ENCODE data around the gene NECTIN2. TPM values are rescaled to one million over a fixed set of nuclear protein-coding genes. Genes with fewer than 3 reads are reported as not detected.

Gene NECTIN2
- total RNA-seq, 6 experiments from 2014 or later, result 63.5 to 127 (median 87.4) TPM

- intact Hi-C loops (cut with DNase I), result no loop called here
Measured at GRCh38 chr19:44820648-44821609, 25.2 kb upstream of the NECTIN2 start.

GRCh38 chr19:44822177-44822576 lies 23.9 kb upstream of the NECTIN2 start:
- Histone ChIP-seq H3K4me1 (peaks cover 0 to 9% (median 4%) of the 10 kb centered on the region in 4 donors), H3K36me3 (no peaks in the 10 kb centered on the region), H3K9me3 (no peaks in the 10 kb centered on the region), H3K27me3 (no peaks in the 10 kb centered on the region), H3K4me3 (no peak overlapping the region), H3K27ac (no peak overlapping the region)
- no peak for TF ChIP-seq POLR2A (IDR thresholded peaks at IDR 0.05)
- TF ChIP-seq, protein P1, sequence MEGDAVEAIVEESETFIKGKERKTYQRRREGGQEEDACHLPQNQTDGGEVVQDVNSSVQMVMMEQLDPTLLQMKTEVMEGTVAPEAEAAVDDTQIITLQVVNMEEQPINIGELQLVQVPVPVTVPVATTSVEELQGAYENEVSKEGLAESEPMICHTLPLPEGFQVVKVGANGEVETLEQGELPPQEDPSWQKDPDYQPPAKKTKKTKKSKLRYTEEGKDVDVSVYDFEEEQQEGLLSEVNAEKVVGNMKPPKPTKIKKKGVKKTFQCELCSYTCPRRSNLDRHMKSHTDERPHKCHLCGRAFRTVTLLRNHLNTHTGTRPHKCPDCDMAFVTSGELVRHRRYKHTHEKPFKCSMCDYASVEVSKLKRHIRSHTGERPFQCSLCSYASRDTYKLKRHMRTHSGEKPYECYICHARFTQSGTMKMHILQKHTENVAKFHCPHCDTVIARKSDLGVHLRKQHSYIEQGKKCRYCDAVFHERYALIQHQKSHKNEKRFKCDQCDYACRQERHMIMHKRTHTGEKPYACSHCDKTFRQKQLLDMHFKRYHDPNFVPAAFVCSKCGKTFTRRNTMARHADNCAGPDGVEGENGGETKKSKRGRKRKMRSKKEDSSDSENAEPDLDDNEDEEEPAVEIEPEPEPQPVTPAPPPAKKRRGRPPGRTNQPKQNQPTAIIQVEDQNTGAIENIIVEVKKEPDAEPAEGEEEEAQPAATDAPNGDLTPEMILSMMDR (IDR thresholded peaks at IDR 0.05), result no peak
- intact Hi-C loops (cut with DNase I), result no loop called here
- WGBS (ENCODE audit: insufficient coverage, low coverage, low lambda C conversion rate, missing lambda C conversion rate), result 57% methylated on average over 4 of the region's 11 CpGs
- ATAC-seq, result no peak
- DNase-seq, result no peak

More at GRCh38 chr19:44820648-44821609, 25.2 kb upstream of the NECTIN2 start:
- no peak for TF ChIP-seq POLR2A (IDR thresholded peaks at IDR 0.05)
- TF ChIP-seq, protein P1 (IDR thresholded peaks at IDR 0.05), result no peak
- H3K27ac ChIP-seq, result no peak overlapping the region
- ATAC-seq (peak; percentile 57 to 76 (median 64)), DNase-seq (peak in 1 of 3 donors; percentile 63)
- no peak overlapping the region for H3K4me3 ChIP-seq
- no peaks in the 10 kb centered on the region for H3K27me3 ChIP-seq
- H3K4me1 ChIP-seq, result peaks cover 0 to 9% (median 4%) of the 10 kb centered on the region in 4 donors
- H3K36me3 ChIP-seq, result no peaks in the 10 kb centered on the region
- H3K9me3 ChIP-seq, result no peaks in the 10 kb centered on the region
- WGBS (ENCODE audit: insufficient coverage, low coverage, low lambda C conversion rate, missing lambda C conversion rate), result 72% methylated on average over 18 of the region's 35 CpGs

DNA sequence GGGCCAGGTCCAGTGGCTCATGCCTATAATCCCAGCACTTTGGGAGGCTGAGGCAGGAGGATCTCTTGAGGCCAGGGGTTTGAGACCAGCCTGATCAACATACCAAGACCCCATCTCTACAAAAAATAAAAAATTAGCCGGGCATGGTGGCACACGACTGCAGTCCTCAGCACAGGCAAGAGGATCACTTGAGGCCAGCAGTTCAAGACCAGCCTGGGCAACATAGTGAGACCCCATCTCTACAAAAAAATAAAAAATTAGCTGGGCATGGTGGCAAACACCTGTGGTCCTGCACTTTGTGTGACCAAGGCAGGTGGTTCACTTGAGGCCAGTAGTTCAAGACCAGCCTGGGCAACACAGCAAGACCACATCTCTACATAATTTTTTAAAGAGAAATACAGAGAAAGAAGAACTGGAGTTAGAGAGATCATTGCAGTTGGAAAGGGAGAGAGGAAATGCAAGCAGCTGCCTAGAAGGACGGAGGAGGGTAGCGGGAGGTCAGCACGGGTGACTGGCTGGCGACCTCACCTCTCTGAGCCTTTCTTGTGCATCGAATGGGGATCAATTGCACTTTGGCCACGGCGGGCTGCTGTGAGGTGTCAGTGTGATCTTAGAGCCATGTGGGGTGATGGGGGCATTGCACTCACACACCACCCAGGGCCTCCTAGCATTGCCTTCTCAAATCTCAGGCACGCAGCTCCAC lies 23.3 kb upstream of the NECTIN2 start:
- no peaks in the 10 kb centered on the region for H3K27me3 ChIP-seq
- DNase-seq, result no peak
- no peaks in the 10 kb centered on the region for H3K36me3 ChIP-seq
- no peaks in the 10 kb centered on the region for H3K9me3 ChIP-seq
- intact Hi-C loops (cut with DNase I), result no loop called here
- no peak for TF ChIP-seq POLR2A (IDR thresholded peaks at IDR 0.05)
- TF ChIP-seq, protein P1 (IDR thresholded peaks at IDR 0.05), result no peak
- H3K4me1 ChIP-seq, result peaks cover 0 to 6% (median 2%) of the 10 kb centered on the region in 4 donors
- no peak overlapping the region for H3K4me3 ChIP-seq
- ATAC-seq, result no peak
- WGBS (ENCODE audit: insufficient coverage, low coverage, low lambda C conversion rate, missing lambda C conversion rate), result 44% methylated on average over 5 of the region's 10 CpGs
- H3K27ac ChIP-seq, result no peak overlapping the region

DNA sequence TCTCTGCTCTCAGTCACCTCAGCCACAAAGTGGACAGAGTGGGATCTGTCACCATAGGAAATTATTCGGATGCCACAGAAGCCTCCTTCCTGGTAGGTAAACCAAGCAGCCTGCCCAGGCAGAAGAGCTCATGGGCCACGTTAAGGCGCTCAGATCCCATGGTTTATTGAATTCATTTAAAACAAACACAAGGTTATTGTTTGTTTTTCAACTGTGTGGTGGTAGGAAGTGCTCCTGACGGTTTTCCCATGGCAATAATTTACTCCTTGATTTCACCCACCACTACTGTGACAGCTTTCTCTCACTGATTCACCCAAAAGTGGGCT lies 22.8 kb upstream of the NECTIN2 start:
- TF ChIP-seq, protein P1 (IDR thresholded peaks at IDR 0.05), result no peak
- TF ChIP-seq POLR2A (IDR thresholded peaks at IDR 0.05), result no peak
- WGBS (ENCODE audit: insufficient coverage, low coverage, low lambda C conversion rate, missing lambda C conversion rate), result 39% methylated on average over 3 of the region's 4 CpGs
- Histone ChIP-seq H3K27ac (no peak overlapping the region), H3K36me3 (no peaks in the 10 kb centered on the region), H3K4me1 (peaks cover 0 to under 1% (median 0%) of the 10 kb centered on the region in 4 donors), H3K4me3 (no peak overlapping the region), H3K9me3 (no peaks in the 10 kb centered on the region), H3K27me3 (no peaks in the 10 kb centered on the region)
- intact Hi-C loops (cut with DNase I), result no loop called here
- ATAC-seq (no peak), DNase-seq (no peak)

All from right lobe of liver (tissue), 6 donors.